HG03175 (cell line): ENCODE measurements around the gene FOXP1.
"Not testable (repeated sequence)": the region's sequence is repeated elsewhere in the genome, so short reads cannot be mapped to it uniquely, and the experiment has no call there.

Source experiments
- ATAC-seq: cut with Tn5 transposase; IDR thresholded peaks from one replicate; pipeline ENCODE4 v1.9.1; 2021; ENCODE audit warnings: mild to moderate bottlenecking, moderate library complexity; ENCODE audit not compliant: unreplicated experiment

Gene FOXP1

GRCh38 chr3:71002298-71002697, 581.2 kb downstream of the FOXP1 start:
- no peak for ATAC-seq

DNA sequence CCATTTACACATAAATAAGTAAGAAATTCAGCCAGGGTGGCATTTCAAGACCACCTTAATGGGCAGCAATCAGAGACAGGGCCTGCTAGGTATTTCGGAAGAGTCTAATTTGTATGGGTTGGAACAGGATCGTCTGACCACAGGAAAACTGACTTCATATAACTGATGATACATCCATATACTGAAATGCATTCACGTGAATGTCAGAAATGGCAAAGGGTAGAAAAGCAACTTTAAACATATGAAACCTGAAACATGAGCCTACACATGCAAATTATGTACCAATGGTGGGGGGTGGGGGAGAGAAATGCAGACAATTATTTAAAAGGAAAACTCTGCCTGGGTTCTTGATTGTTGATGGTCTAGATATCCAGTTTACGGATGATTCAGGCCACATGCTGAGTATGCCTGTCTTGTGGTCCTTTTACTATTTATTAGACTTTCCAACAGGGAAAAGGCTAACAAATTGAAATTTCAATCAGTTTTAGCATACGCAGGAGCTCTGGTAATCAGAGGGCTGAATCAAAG, 582.2 kb downstream of the FOXP1 start:
- ATAC-seq, result no peak

- no peak for ATAC-seq
These were observed 583.0 kb downstream of the FOXP1 start for GRCh38 chr3:71000483-71000882.

- ATAC-seq, result no peak
These were observed 583.8 kb downstream of the FOXP1 start for GRCh38 chr3:70999730-71000129.

- ATAC-seq, result no peak
These were observed 587.4 kb downstream of the FOXP1 start for GRCh38 chr3:70996082-70996481.

- no peak for ATAC-seq
These were observed 588.9 kb downstream of the FOXP1 start for GRCh38 chr3:70994644-70995043.

DNA sequence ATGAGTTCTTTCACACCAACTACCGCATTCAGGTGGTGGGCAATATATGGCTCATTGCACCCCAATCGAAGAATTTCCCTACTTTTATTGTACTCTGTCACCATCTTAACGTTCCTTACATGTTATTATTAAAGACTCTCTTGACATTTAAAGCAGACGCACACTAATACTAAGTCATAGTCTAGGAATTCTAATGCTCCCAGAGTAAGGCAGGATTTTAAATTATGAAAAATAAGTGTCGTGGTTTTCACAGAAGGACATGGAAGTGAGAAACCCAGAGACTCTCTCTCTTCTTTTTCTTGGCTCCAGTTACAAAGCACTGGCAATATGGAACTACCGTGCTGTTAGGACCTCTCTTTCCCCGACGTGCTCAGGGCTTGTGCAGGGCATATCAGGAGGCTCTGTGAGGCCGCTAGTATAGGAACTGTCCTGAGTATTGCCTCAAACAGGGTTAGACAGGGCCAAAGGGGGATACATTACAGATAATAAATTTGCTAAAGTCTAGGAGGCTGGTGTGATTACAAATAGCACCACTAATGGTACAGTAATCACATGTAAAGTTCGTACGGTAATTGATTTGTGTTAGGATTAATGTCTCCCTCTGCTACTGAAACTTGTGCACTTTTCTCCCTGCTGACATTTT, 590.8 kb downstream of the FOXP1 start:
- ATAC-seq, result no peak

DNA sequence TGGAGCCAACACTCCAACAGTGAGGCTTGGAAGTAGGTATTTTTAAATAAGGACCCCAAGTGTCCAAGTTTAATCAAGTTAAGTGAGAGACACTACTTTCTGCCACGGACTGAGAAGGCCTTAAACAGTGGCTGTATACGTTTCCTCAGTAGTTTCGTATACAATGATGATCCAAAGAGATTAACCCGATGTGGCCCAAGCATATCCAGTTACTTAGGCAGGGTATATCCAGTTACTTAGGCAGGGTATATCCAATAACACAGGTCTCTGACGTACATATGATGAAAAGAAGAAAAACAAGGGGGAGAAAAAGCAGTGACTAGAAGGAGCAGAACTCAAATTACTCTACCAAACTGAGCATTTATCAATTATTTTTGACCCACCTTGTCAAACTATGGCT, 591.4 kb downstream of the FOXP1 start:
- ATAC-seq, result no peak

DNA sequence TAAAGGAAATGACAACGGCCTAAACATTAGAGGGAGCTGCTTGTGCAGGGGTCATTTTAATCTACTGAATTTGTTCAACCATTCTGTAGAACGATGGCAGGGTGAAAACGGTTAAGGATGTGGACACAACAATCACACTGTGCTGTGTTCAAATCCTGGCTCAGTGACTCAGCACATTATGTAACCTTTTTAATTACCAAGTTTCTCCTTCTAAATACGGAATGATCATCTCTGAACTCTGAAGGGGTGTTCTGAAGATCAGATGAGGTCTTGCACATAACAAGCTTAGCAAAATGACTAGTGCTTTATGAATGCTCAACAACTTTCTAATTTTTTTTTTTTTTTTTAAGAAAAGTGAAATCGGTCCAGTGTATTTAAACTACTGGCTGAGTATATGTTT, 592.8 kb downstream of the FOXP1 start:
- ATAC-seq, result no peak

DNA sequence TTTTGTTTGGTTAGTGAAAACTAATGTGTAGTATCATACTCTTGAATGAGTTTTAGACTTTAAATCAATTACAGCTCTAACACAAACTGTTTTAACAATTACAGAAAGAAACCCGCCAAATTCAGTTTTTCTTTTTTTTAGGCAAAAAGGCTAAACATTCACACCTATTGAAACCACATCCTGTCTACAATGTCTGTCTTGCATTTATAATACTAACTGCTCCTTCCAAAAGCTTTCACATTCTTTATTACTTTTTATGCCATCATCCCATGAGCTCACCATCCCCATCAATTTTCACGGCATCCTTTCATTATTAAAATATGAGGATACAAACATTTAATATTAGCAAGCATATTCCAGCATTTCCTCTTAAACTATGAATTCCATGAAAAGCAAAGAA, 593.3 kb downstream of the FOXP1 start:
- no peak for ATAC-seq

- ATAC-seq, result no peak
These were observed 594.4 kb downstream of the FOXP1 start for GRCh38 chr3:70989174-70989573.

GRCh38 chr3:70988111-70988510, 595.4 kb downstream of the FOXP1 start:
- no peak for ATAC-seq

GRCh38 chr3:70985572-70985971, 598.0 kb downstream of the FOXP1 start:
- no peak for ATAC-seq

DNA sequence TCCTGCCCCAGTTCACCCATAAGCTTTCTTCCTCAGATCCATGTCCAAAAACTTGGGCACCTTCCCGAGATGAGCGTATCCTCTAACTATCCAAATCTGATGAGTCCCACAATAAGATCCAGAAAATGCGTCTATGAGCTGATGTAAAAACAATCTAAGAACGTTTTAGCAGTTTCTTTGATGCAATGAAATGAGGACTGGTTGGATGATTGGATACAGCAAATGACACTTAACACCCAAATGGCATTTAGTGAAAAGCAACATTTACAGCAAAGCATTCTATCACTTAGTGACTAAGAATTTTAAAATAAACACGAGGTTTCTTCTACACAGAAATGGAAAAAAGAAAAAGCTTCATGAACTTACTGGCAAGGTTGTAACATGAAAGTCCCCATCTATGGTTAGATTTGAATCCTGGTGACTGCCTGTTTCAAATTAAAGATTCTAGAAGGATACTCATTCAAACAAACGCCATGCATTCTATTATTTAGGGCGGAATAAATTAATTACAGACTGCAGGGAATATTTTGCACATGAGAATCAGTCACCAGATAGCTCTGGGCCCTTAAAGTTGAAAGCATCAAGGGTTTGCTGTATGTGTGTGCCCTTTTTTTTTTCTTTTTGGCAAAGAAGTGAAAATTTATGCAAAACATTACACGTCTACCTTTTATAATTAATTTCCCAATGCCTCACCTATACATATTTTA, 598.6 kb downstream of the FOXP1 start:
- no peak for ATAC-seq

- ATAC-seq, result peak; percentile 60
These were observed 600.8 kb downstream of the FOXP1 start for GRCh38 chr3:70982700-70983140.

DNA sequence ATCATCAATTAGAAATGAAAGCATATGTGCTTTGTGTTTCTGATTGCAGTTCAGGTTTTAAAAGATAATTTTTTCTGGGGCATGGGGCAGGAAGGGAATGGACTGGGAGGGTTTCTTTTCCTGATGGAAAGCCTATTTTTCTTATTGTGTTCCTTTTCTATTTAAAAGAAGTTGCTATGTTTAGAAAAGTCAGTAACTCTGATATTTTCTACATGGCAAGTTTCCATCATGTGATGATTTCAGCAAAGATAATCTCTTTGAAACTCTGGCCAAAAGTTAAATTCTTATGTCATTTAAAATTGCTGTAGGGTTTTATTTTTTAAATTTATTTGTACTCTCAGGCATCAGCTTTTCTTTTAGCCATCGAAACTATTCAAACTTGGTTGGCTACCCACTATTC, 601.2 kb downstream of the FOXP1 start:
- ATAC-seq, result no peak

- ATAC-seq, result no peak
These were observed 602.2 kb downstream of the FOXP1 start for GRCh38 chr3:70981231-70981880.

DNA sequence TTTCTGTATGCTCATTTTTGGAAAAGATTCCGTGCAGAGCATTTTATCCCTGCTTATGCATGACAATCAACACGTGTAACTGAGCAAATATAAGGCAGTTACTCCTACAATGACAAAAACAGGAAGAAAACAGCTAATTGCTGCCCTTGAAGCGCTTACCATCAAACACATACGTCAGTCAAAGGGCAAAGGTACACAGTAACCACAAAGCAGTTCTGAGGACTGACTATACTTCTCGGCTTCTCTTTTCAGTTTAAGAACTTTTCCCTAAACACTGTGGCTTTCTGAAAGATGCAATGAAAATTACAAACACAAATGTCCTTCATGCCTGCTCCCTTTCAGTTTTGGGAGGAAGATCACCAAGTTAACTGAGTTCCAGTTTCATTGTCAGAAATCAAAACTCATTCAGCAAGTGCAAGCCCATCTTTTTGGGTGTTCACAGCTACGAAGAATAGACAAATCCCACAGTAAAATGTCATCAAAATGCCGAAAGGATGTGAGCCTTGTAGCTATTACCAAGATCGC, 602.8 kb downstream of the FOXP1 start:
- ATAC-seq, result no peak

DNA sequence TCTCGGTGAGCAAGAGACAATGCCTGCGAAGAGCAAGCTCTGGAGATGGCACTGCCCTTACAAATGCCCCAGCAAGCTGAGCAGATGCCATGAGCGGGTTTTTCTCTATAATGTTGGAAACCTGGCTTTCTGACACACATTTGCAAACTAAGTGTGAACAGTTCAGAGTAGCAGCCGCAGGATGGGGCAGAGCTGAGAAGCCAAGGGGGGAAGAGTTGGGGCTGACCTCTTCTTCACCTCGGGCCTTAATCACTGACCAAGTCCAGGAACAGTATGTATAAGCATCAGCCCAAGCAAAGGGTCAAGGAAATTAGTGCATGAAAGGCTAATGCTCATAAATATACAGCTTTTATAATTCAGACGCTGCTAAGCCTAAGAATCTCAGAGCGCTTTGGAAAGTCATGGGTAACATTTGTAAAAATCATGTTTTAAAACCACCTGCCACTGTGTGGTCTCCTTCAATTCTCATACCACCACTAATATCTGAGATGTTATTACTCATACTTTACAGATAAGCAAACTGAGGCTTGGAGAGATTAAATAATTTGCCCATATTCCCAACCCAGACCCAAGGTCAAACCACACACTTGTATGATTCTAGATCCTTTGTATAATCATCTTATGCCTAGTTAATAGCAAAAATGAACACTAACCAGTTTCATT, 603.4 kb downstream of the FOXP1 start:
- ATAC-seq, result no peak

DNA sequence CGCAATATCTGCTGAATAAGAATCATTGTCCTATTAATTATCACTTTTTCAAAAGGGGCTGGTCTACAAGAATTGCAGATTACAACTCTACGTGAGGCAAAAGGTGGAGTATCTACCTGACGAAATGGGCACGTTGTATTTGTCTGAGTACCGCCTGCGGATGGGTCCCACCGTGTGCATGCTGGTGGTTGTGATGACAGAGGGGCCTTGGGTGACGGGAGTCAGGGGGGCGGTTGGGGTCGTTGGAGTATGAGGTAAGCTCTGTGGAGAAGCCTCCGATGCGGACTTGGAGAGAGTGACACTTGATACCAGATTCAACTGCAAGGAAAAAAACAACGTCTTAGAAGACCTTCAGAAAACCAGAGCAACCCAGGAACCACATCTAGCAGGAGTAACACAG, 605.8 kb downstream of the FOXP1 start:
- no peak for ATAC-seq

DNA sequence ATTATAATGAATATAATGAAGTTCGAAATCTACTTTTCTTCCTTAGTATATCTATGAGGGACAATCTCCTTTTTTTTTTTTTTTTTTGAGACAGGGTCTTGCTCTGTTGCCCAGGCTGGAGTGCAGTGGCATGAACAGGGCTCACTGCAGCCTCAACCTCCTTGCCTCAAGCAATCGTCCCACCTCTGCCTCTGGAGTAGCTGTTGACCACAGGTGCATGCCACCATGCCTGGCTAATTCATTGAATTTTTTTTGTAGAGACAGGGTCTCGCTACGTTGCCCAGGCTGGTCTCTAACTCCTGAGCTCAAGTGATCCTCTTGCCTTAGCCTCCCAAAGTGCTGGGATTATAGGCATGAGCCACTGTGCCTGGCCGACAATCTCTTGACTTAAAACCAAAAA, 607.5 kb downstream of the FOXP1 start:
- ATAC-seq, result not testable (repeated sequence)
